HT1080 (cell line): ENCODE data around the gene NUP214. TPM values are rescaled to one million over a fixed set of nuclear protein-coding genes. Genes with fewer than 3 reads are reported as not detected.
"Not testable (repeated sequence)": the region's sequence is repeated elsewhere in the genome, so short reads cannot be mapped to it uniquely, and the experiment has no call there.

Experiments used
- DNase-seq: peaks from one replicate; pipeline ENCODE4 v3.0.0-alpha.2; 2015; ENCODE audit warnings: low read depth
- total RNA-seq: library from RNA; depleted of rRNA; stranded (reverse); fragments of >200 nt; shearing (Covaris generic); gene quantifications from 2 replicates; pipeline ENCODE4 v1.2.3, GENCODE V29; 2014

NUP214 gene
- total RNA-seq, 1 experiment from 2014 or later = 27.1 TPM

GRCh38 chr9:131193051-131193450 is 67.7 kb downstream of the NUP214 start:
- DNase-seq = no peak

- DNase-seq = no peak
Observed at GRCh38 chr9:131194762-131195161, 69.4 kb downstream of the NUP214 start.

- no peak for DNase-seq
Observed at GRCh38 chr9:131197160-131197911, 72.0 kb downstream of the NUP214 start.

- no peak for DNase-seq
Observed at GRCh38 chr9:131198041-131198715, 72.8 kb downstream of the NUP214 start.

- DNase-seq = no peak
Observed at GRCh38 chr9:131201856-131202255, 76.5 kb downstream of the NUP214 start.

GRCh38 chr9:131203431-131204218 is 78.2 kb downstream of the NUP214 start:
- DNase-seq = no peak

GRCh38 chr9:131204285-131204684 is 78.9 kb downstream of the NUP214 start:
- no peak for DNase-seq

GRCh38 chr9:131206495-131206894 is 81.1 kb downstream of the NUP214 start:
- DNase-seq = no peak

GRCh38 chr9:131211920-131212319 is 86.5 kb downstream of the NUP214 start:
- DNase-seq = not testable (repeated sequence)

GRCh38 chr9:131214286-131214856 is 89.0 kb downstream of the NUP214 start:
- DNase-seq = no peak

GRCh38 chr9:131214876-131215275 is 89.5 kb downstream of the NUP214 start:
- no peak for DNase-seq

- no peak for DNase-seq
Observed at GRCh38 chr9:131216806-131217205, 91.4 kb downstream of the NUP214 start.

- DNase-seq = no peak
Observed at GRCh38 chr9:131217331-131218031, 92.1 kb downstream of the NUP214 start.

- DNase-seq = no peak
Observed at GRCh38 chr9:131218370-131218769, 93.0 kb downstream of the NUP214 start.

GRCh38 chr9:131220485-131220884 is 95.1 kb downstream of the NUP214 start:
- DNase-seq = no peak

- DNase-seq = no peak
Observed at GRCh38 chr9:131222460-131222859, 97.1 kb downstream of the NUP214 start.

GRCh38 chr9:131226226-131226625 is 100.8 kb downstream of the NUP214 start:
- no peak for DNase-seq

- DNase-seq = no peak
Observed at GRCh38 chr9:131227112-131227958, 101.9 kb downstream of the NUP214 start.

- no peak for DNase-seq
Observed at GRCh38 chr9:131227959-131228460, 102.6 kb downstream of the NUP214 start.

GRCh38 chr9:131228988-131229387 is 103.6 kb downstream of the NUP214 start:
- no peak for DNase-seq
